HG03196 (cell line): ENCODE data around the gene NBAS.
"Not testable (repeated sequence)": the region's sequence is repeated elsewhere in the genome, so short reads cannot be mapped to it uniquely, and the experiment has no call there.

ENCODE experiments used
- ATAC-seq: cut with Tn5 transposase; IDR thresholded peaks from one replicate; pipeline ENCODE4 v1.9.1; 2021; ENCODE audit not compliant: unreplicated experiment

The NBAS gene

GRCh38 chr2:15273452-15273851 is 287.7 kb downstream of the NBAS start:
- ATAC-seq: no peak

- ATAC-seq: no peak
Measured at GRCh38 chr2:15272942-15273341, 288.2 kb downstream of the NBAS start.

GRCh38 chr2:15271941-15272542 is 289.1 kb downstream of the NBAS start:
- no peak for ATAC-seq

- no peak for ATAC-seq
Measured at GRCh38 chr2:15271276-15271675, 289.9 kb downstream of the NBAS start.

- no peak for ATAC-seq
Measured at GRCh38 chr2:15269043-15269442, 292.1 kb downstream of the NBAS start.

- ATAC-seq: no peak
Measured at GRCh38 chr2:15265889-15266288, 295.2 kb downstream of the NBAS start.

- no peak for ATAC-seq
Measured at GRCh38 chr2:15263976-15264685, 297.0 kb downstream of the NBAS start.

- ATAC-seq: no peak
Measured at GRCh38 chr2:15262792-15263191, 298.3 kb downstream of the NBAS start.

- ATAC-seq: no peak
Measured at GRCh38 chr2:15260835-15261234, 300.3 kb downstream of the NBAS start.

- ATAC-seq: no peak
Measured at GRCh38 chr2:15260196-15260595, 300.9 kb downstream of the NBAS start.

GRCh38 chr2:15259356-15259756 is 301.8 kb downstream of the NBAS start:
- no peak for ATAC-seq

- ATAC-seq: not testable (repeated sequence)
Measured at GRCh38 chr2:15258385-15258784, 302.7 kb downstream of the NBAS start.

- no peak for ATAC-seq
Measured at GRCh38 chr2:15253835-15254286, 307.3 kb downstream of the NBAS start.

- no peak for ATAC-seq
Measured at GRCh38 chr2:15253247-15253646, 307.9 kb downstream of the NBAS start.

- ATAC-seq: no peak
Measured at GRCh38 chr2:15251753-15252152, 309.4 kb downstream of the NBAS start.

GRCh38 chr2:15250946-15251345 is 310.2 kb downstream of the NBAS start:
- not testable (repeated sequence) for ATAC-seq

GRCh38 chr2:15246870-15247269 is 314.3 kb downstream of the NBAS start:
- no peak for ATAC-seq

- no peak for ATAC-seq
Measured at GRCh38 chr2:15243762-15244161, 317.4 kb downstream of the NBAS start.

- ATAC-seq: no peak
Measured at GRCh38 chr2:15242936-15243461, 318.1 kb downstream of the NBAS start.

- ATAC-seq: no peak
Measured at GRCh38 chr2:15241929-15242328, 319.2 kb downstream of the NBAS start.

GRCh38 chr2:15241201-15241600 is 319.9 kb downstream of the NBAS start:
- no peak for ATAC-seq

GRCh38 chr2:15238028-15238427 is 323.1 kb downstream of the NBAS start:
- ATAC-seq: no peak
